Fibroblast of skin of abdomen (primary cell): ENCODE measurements around the gene RAI1.
"Not testable (repeated sequence)": the region's sequence is repeated elsewhere in the genome, so short reads cannot be mapped to it uniquely, and the experiment has no call there.

Experiments used
- DNase-seq: peaks from one replicate; pipeline ENCODE4 v3.0.0-alpha.2; 2013

The RAI1 gene

GRCh38 chr17:17801800-17802481 lies 120.7 kb downstream of the RAI1 start:
- no peak for DNase-seq

GRCh38 chr17:17804007-17804406 lies 122.7 kb downstream of the RAI1 start:
- no peak for DNase-seq

- DNase-seq = no peak
These were observed 124.3 kb downstream of the RAI1 start for GRCh38 chr17:17805575-17805974.

- DNase-seq = no peak
These were observed 124.8 kb downstream of the RAI1 start for GRCh38 chr17:17806035-17806434.

- no peak for DNase-seq
These were observed 125.5 kb downstream of the RAI1 start for GRCh38 chr17:17806611-17807274.

- no peak for DNase-seq
These were observed 126.2 kb downstream of the RAI1 start for GRCh38 chr17:17807440-17807839.

- DNase-seq = not testable (repeated sequence)
These were observed 126.9 kb downstream of the RAI1 start for GRCh38 chr17:17808200-17808599.

- DNase-seq = no peak
These were observed 127.6 kb downstream of the RAI1 start for GRCh38 chr17:17808706-17809432.

- DNase-seq = no peak
These were observed 128.3 kb downstream of the RAI1 start for GRCh38 chr17:17809531-17810083.

GRCh38 chr17:17810084-17810894 lies 129.0 kb downstream of the RAI1 start:
- peak; percentile 69 for DNase-seq

GRCh38 chr17:17810895-17811248 lies 129.6 kb downstream of the RAI1 start:
- DNase-seq = no peak

- no peak for DNase-seq
These were observed 130.3 kb downstream of the RAI1 start for GRCh38 chr17:17811381-17812210.

- peak; percentile 53 for DNase-seq
These were observed 131.2 kb downstream of the RAI1 start for GRCh38 chr17:17812211-17813054.

GRCh38 chr17:17813055-17813724 lies 131.9 kb downstream of the RAI1 start:
- DNase-seq = no peak

GRCh38 chr17:17813725-17814095 lies 132.5 kb downstream of the RAI1 start:
- no peak for DNase-seq

GRCh38 chr17:17814162-17815061 lies 133.2 kb downstream of the RAI1 start:
- DNase-seq = no peak

GRCh38 chr17:17815062-17815406 lies 133.8 kb downstream of the RAI1 start:
- no peak for DNase-seq

GRCh38 chr17:17815436-17816200 lies 134.4 kb downstream of the RAI1 start:
- DNase-seq = no peak
